OCI-LY1 (cell line): ENCODE data around the gene SLC25A5.
"Not testable (repeated sequence)": the region's sequence is repeated elsewhere in the genome, so short reads cannot be mapped to it uniquely, and the experiment has no call there.

Experiments used
- EZH2 ChIP-seq: fragments of 200-600 bp; sonication (generic), shearing (Covaris generic); IDR thresholded peaks from 2 replicates; pipeline ENCODE4 v1.8.0; 2017; ENCODE audit warnings: borderline replicate concordance, mixed run types, mild to moderate bottlenecking, antibody characterized with exemption, low read length, moderate library complexity, mixed read lengths
- TF ChIP-seq, protein P1 (sequence below): fragments of 200-600 bp; sonication (generic), shearing (Covaris generic); IDR thresholded peaks from 2 replicates; pipeline ENCODE4 v1.5.1; 2017; ENCODE audit warnings: mild to moderate bottlenecking, antibody characterized with exemption, low read length, moderate library complexity, mixed read lengths

GRCh38 chrX:119441295-119441694 lies 26.9 kb upstream of the SLC25A5 start:
- TF ChIP-seq, protein P1, sequence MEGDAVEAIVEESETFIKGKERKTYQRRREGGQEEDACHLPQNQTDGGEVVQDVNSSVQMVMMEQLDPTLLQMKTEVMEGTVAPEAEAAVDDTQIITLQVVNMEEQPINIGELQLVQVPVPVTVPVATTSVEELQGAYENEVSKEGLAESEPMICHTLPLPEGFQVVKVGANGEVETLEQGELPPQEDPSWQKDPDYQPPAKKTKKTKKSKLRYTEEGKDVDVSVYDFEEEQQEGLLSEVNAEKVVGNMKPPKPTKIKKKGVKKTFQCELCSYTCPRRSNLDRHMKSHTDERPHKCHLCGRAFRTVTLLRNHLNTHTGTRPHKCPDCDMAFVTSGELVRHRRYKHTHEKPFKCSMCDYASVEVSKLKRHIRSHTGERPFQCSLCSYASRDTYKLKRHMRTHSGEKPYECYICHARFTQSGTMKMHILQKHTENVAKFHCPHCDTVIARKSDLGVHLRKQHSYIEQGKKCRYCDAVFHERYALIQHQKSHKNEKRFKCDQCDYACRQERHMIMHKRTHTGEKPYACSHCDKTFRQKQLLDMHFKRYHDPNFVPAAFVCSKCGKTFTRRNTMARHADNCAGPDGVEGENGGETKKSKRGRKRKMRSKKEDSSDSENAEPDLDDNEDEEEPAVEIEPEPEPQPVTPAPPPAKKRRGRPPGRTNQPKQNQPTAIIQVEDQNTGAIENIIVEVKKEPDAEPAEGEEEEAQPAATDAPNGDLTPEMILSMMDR: not testable (repeated sequence)
- TF ChIP-seq EZH2: not testable (repeated sequence)
